ENCODE measurements around the gene TUBA3E. TPM values are rescaled to one million over a fixed set of nuclear protein-coding genes. Genes with fewer than 3 reads are reported as not detected.
"Not testable (repeated sequence)": the region's sequence is repeated elsewhere in the genome, so short reads cannot be mapped to it uniquely, and the experiment has no call there.

TUBA3E gene
- total and polyA plus RNA-seq, 8 donors, result not detected

- not testable (repeated sequence) for H3K27ac ChIP-seq, H3K27me3 ChIP-seq
- WGBS, 5 donors, result 39 to 52% (median 47%) methylated on average over 4 of the region's 4 CpGs
Observed at GRCh38 chr2:130222523-130222922, 24.3 kb upstream of the TUBA3E start.

GRCh38 chr2:130220505-130220904, 22.3 kb upstream of the TUBA3E start:
- DNase-seq; H3K27ac ChIP-seq; H3K4me3 ChIP-seq; intact Hi-C loops (cut with DNase I; ENCODE audit: low total_unique reads); H3K4me1 ChIP-seq; H3K9me3 ChIP-seq; H3K36me3 ChIP-seq: not testable (repeated sequence)
- H3K27me3 ChIP-seq, result peaks cover 0 to 13% (median 0%) of the 10 kb centered on the region in 3 donors
- WGBS, 5 donors, result 20 to 100% (median 49%) methylated on average over 1 of the region's 1 CpG; no CpG with 5 or more reads in 1 of the 5 donors

More at GRCh38 chr2:130222523-130222922, 24.3 kb upstream of the TUBA3E start:
- H3K36me3 ChIP-seq; intact Hi-C loops (cut with DNase I; ENCODE audit: low total_unique reads); DNase-seq; H3K9me3 ChIP-seq; H3K4me1 ChIP-seq; H3K4me3 ChIP-seq: not testable (repeated sequence)

GRCh38 chr2:130219147-130219546, 20.9 kb upstream of the TUBA3E start:
- intact Hi-C loops (cut with DNase I; ENCODE audit: low total_unique reads); DNase-seq; H3K4me1 ChIP-seq; H3K27ac ChIP-seq; H3K36me3 ChIP-seq; H3K9me3 ChIP-seq; H3K4me3 ChIP-seq: not testable (repeated sequence)
- peaks cover 0 to 17% (median under 1%) of the 10 kb centered on the region in 3 donors for H3K27me3 ChIP-seq
- 77 to 94% (median 92%) methylated on average over 2 of the region's 2 CpGs for WGBS, 5 donors

GRCh38 chr2:130207051-130207450, 8.8 kb upstream of the TUBA3E start:
- H3K4me3 ChIP-seq; H3K27ac ChIP-seq; H3K27me3 ChIP-seq; H3K36me3 ChIP-seq; H3K9me3 ChIP-seq; intact Hi-C loops (cut with DNase I; ENCODE audit: low total_unique reads); DNase-seq; H3K4me1 ChIP-seq: not testable (repeated sequence)
- 73 to 83% (median 78%) methylated on average over 11 to 13 of the region's 13 CpGs for WGBS, 5 donors

GRCh38 chr2:130203150-130203549, 4.9 kb upstream of the TUBA3E start:
- H3K27me3 ChIP-seq; H3K27ac ChIP-seq; H3K4me1 ChIP-seq; intact Hi-C loops (cut with DNase I; ENCODE audit: low total_unique reads); H3K4me3 ChIP-seq; DNase-seq; H3K36me3 ChIP-seq; H3K9me3 ChIP-seq: not testable (repeated sequence)
- WGBS, 5 donors, result 57 to 88% (median 72%) methylated on average over 1 to 3 of the region's 3 CpGs

- H3K27me3 ChIP-seq; H3K36me3 ChIP-seq; H3K27ac ChIP-seq; H3K9me3 ChIP-seq; intact Hi-C loops (cut with DNase I; ENCODE audit: low total_unique reads); H3K4me3 ChIP-seq; DNase-seq; H3K4me1 ChIP-seq: not testable (repeated sequence)
- 21 to 49% (median 35%) methylated on average over 3 to 4 of the region's 7 CpGs; no CpG with 5 or more reads in 1 of the 5 donors for WGBS, 5 donors
Observed at GRCh38 chr2:130202518-130202917, 4.3 kb upstream of the TUBA3E start.

GRCh38 chr2:130196052-130196451, 2.2 kb downstream of the TUBA3E start:
- H3K4me1 ChIP-seq; H3K4me3 ChIP-seq; H3K36me3 ChIP-seq; DNase-seq; H3K27me3 ChIP-seq; H3K27ac ChIP-seq; intact Hi-C loops (cut with DNase I; ENCODE audit: low total_unique reads); H3K9me3 ChIP-seq: not testable (repeated sequence)
- WGBS, 5 donors, result 78 to 89% (median 80%) methylated on average over 6 to 11 of the region's 13 CpGs

GRCh38 chr2:130195089-130195635, 3.1 kb downstream of the TUBA3E start:
- WGBS, 5 donors, result 79 to 87% (median 83%) methylated on average over 4 to 9 of the region's 9 CpGs
- H3K27me3 ChIP-seq; DNase-seq; H3K4me1 ChIP-seq; intact Hi-C loops (cut with DNase I; ENCODE audit: low total_unique reads); H3K4me3 ChIP-seq; H3K27ac ChIP-seq; H3K9me3 ChIP-seq: not testable (repeated sequence)
- peaks cover 0 to 18% (median 13%) of the 10 kb centered on the region in 4 donors for H3K36me3 ChIP-seq

GRCh38 chr2:130193824-130194223, 4.4 kb downstream of the TUBA3E start:
- DNase-seq; H3K9me3 ChIP-seq; H3K4me3 ChIP-seq; H3K4me1 ChIP-seq; H3K27ac ChIP-seq; intact Hi-C loops (cut with DNase I; ENCODE audit: low total_unique reads); H3K27me3 ChIP-seq: not testable (repeated sequence)
- WGBS, 5 donors, result 87 to 93% (median 90%) methylated on average over 5 to 21 of the region's 22 CpGs
- peaks cover 0 to 23% (median 14%) of the 10 kb centered on the region in 4 donors for H3K36me3 ChIP-seq

GRCh38 chr2:130192451-130192850, 5.8 kb downstream of the TUBA3E start:
- 63 to 89% (median 79%) methylated on average over 3 of the region's 3 CpGs for WGBS, 5 donors
- intact Hi-C loops (cut with DNase I; ENCODE audit: low total_unique reads); H3K27me3 ChIP-seq; DNase-seq; H3K4me3 ChIP-seq; H3K4me1 ChIP-seq; H3K27ac ChIP-seq; H3K9me3 ChIP-seq: not testable (repeated sequence)
- H3K36me3 ChIP-seq, result peaks cover 0 to 31% (median 14%) of the 10 kb centered on the region in 4 donors

- intact Hi-C loops (cut with DNase I; ENCODE audit: low total_unique reads), result not testable (repeated sequence)
- 87 to 95% (median 89%) methylated on average over 6 of the region's 6 CpGs for WGBS, 5 donors
Observed at GRCh38 chr2:130191319-130191718, 6.9 kb downstream of the TUBA3E start.

More at GRCh38 chr2:130191319-130191718, 6.9 kb downstream of the TUBA3E start:
- H3K36me3 ChIP-seq, result peaks cover 0 to 34% (median 14%) of the 10 kb centered on the region in 4 donors
- H3K4me3 ChIP-seq, H3K27ac ChIP-seq, H3K4me1 ChIP-seq, H3K27me3 ChIP-seq, H3K9me3 ChIP-seq, DNase-seq: not testable (repeated sequence)
